ENCODE data around the gene SPIN2A. TPM values are rescaled to one million over a fixed set of nuclear protein-coding genes. Genes with fewer than 3 reads are reported as not detected.
"Not testable (repeated sequence)": the region's sequence is repeated elsewhere in the genome, so short reads cannot be mapped to it uniquely, and the experiment has no call there.

The SPIN2A gene
- total RNA-seq, 1 experiment from 2014 or later = 2.8 TPM

DNA sequence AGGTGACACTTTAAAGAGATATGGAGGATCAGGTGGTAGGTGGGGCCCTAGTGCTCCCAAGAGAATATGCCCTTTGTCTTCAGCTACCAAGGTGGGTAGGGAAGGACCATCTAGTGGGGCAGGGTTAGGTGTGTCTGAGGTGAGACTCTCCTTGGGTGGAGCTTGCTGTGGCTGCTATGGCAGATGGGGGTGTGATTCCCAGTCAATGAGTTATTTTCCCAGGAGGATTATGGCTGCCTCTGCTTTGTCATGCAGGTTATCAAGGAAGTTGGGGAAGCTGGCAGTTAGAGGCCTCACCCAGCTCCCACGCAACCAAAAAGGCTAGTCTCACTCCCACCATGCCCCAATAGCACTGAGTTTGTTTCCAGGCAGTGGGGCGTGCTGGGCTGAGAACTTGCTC is 18.0 kb upstream of the SPIN2A start:
- H2BK120ac ChIP-seq (ENCODE audit: low read depth, low read length, poor library complexity, severe bottlenecking) = no peak overlapping the region
- no peak overlapping the region for H3K56ac ChIP-seq (ENCODE audit: insufficient read length, low read depth, low read length)
- no peaks in the 10 kb centered on the region for H3K23me2 ChIP-seq (ENCODE audit: insufficient read length, low read depth, low read length, poor library complexity, severe bottlenecking)
- peaks cover 27% of the 10 kb centered on the region for H3K9me3 ChIP-seq (ENCODE audit: control insufficient read depth, low read depth, low read length)
- no peaks in the 10 kb centered on the region for H3K79me1 ChIP-seq (ENCODE audit: insufficient read depth, low read depth, low read length, poor library complexity, severe bottlenecking)
- no peak overlapping the region for H2AFZ ChIP-seq (ENCODE audit: low read length)
- no peak overlapping the region for H2BK12ac ChIP-seq (ENCODE audit: insufficient read length, low read depth, low read length)
- no peak overlapping the region for H3K27ac Mint-ChIP-seq
- H2AK5ac ChIP-seq (ENCODE audit: insufficient read length, low read length) = no peak overlapping the region
- H3K36me3 Mint-ChIP-seq (ENCODE audit: insufficient read depth in 1 of 3, low read depth in 3 of 3) = peaks cover 36 to 40% (median 37%) of the 10 kb centered on the region in 3 experiments
- no peak overlapping the region for H4K91ac ChIP-seq (ENCODE audit: insufficient read length, low read depth, low read length)
- no peaks in the 10 kb centered on the region; the same call in 1 of the 2 replicates for H3K79me2 ChIP-seq (ENCODE audit: insufficient read depth, low read length)
- H3K27me3 Mint-ChIP-seq (ENCODE audit: low read depth) = peaks cover 5% of the 10 kb centered on the region
- H4K8ac ChIP-seq (replicated peaks; ENCODE audit: insufficient read length, low read depth, low read length) = no peak overlapping the region
- TF ChIP-seq, protein P1, sequence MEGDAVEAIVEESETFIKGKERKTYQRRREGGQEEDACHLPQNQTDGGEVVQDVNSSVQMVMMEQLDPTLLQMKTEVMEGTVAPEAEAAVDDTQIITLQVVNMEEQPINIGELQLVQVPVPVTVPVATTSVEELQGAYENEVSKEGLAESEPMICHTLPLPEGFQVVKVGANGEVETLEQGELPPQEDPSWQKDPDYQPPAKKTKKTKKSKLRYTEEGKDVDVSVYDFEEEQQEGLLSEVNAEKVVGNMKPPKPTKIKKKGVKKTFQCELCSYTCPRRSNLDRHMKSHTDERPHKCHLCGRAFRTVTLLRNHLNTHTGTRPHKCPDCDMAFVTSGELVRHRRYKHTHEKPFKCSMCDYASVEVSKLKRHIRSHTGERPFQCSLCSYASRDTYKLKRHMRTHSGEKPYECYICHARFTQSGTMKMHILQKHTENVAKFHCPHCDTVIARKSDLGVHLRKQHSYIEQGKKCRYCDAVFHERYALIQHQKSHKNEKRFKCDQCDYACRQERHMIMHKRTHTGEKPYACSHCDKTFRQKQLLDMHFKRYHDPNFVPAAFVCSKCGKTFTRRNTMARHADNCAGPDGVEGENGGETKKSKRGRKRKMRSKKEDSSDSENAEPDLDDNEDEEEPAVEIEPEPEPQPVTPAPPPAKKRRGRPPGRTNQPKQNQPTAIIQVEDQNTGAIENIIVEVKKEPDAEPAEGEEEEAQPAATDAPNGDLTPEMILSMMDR (conservative IDR thresholded peaks at IDR 0.05) = no peak
- H3K9ac ChIP-seq (ENCODE audit: extremely low read depth, insufficient read length, low read length) = no peak overlapping the region
- H3K9me3 Mint-ChIP-seq = peaks cover 84 to 86% of the 10 kb centered on the region in 2 experiments
- no peak overlapping the region for H4K5ac ChIP-seq (ENCODE audit: insufficient read length, low read depth, low read length)
- H3K4me1 Mint-ChIP-seq = peaks cover 11 to 14% of the 10 kb centered on the region in 2 experiments
- H3K23ac ChIP-seq (ENCODE audit: insufficient read length, low read depth, low read length) = no peak overlapping the region
- no CpG with 5 or more reads among the region's 2 CpGs for WGBS (ENCODE audit: extremely low coverage, insufficient read length, low lambda C conversion rate)
- no peak overlapping the region for H2BK20ac ChIP-seq (ENCODE audit: low read depth, low read length, poor library complexity, severe bottlenecking)
- DNase-seq = no peak
- no peak overlapping the region for H3K18ac ChIP-seq (ENCODE audit: insufficient read length, low read depth, low read length)
- H4K20me1 ChIP-seq (ENCODE audit: control insufficient read depth, insufficient read depth, insufficient read length) = no peaks in the 10 kb centered on the region
- H3T11ph ChIP-seq (ENCODE audit: low read length) = no peak overlapping the region
- no peak overlapping the region for H3K14ac ChIP-seq (ENCODE audit: insufficient read depth, low read length)
- no peak overlapping the region for H2BK5ac ChIP-seq (ENCODE audit: insufficient read length, low read length)
- H3K27me3 ChIP-seq (ENCODE audit: insufficient read depth, low read length) = no peaks in the 10 kb centered on the region
- H3K4me3 Mint-ChIP-seq = no peak overlapping the region
- H3K4me1 ChIP-seq (ENCODE audit: insufficient read depth, low read length) = peaks cover 6% of the 10 kb centered on the region; the same call in 1 of the 2 replicates
- no peak overlapping the region for H3K4me2 ChIP-seq (ENCODE audit: insufficient read depth, insufficient read length, low read length)
- no peak overlapping the region for H3K4ac ChIP-seq (ENCODE audit: low read depth, low read length)
- H2BK15ac ChIP-seq (ENCODE audit: low read depth, low read length) = no peak overlapping the region
- no peak overlapping the region for H3K27ac ChIP-seq (ENCODE audit: insufficient read length, low read depth, low read length)

DNA sequence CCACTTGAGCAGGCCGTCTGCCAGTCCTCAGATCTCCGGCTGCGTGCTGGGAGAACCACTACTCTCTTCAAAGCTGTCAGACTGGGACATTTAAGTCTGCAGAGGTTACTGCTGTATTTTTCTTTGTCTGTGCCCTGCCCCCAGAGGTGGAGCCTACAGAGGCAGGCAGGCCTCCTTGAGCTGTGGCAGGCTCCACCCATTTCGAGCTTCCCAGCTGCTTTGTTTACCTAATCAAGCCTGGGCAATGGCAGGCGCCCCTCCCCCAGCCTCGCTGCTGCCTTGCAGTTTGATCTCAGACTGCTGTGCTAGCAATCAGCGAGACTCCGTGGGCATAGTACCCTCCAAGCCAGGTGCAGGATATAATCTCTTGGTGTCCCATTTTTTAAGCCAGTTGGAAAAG is 15.0 kb upstream of the SPIN2A start:
- not testable (repeated sequence) for H3K27ac ChIP-seq (ENCODE audit: insufficient read length, low read depth, low read length); H2AK5ac ChIP-seq (ENCODE audit: insufficient read length, low read length); H3K4me3 Mint-ChIP-seq; H3K79me2 ChIP-seq (ENCODE audit: insufficient read depth, low read length); H3T11ph ChIP-seq (ENCODE audit: low read length); H3K14ac ChIP-seq (ENCODE audit: insufficient read depth, low read length); H4K8ac ChIP-seq (replicated peaks; ENCODE audit: insufficient read length, low read depth, low read length); H2BK120ac ChIP-seq (ENCODE audit: low read depth, low read length, poor library complexity, severe bottlenecking); H2BK12ac ChIP-seq (ENCODE audit: insufficient read length, low read depth, low read length); H2BK15ac ChIP-seq (ENCODE audit: low read depth, low read length); H4K91ac ChIP-seq (ENCODE audit: insufficient read length, low read depth, low read length); H2AFZ ChIP-seq (ENCODE audit: low read length); H3K23me2 ChIP-seq (ENCODE audit: insufficient read length, low read depth, low read length, poor library complexity, severe bottlenecking); H3K4me2 ChIP-seq (ENCODE audit: insufficient read depth, insufficient read length, low read length); DNase-seq; H3K27ac Mint-ChIP-seq; H3K79me1 ChIP-seq (ENCODE audit: insufficient read depth, low read depth, low read length, poor library complexity, severe bottlenecking); H3K18ac ChIP-seq (ENCODE audit: insufficient read length, low read depth, low read length); H3K9ac ChIP-seq (ENCODE audit: extremely low read depth, insufficient read length, low read length); H3K23ac ChIP-seq (ENCODE audit: insufficient read length, low read depth, low read length); H3K4me1 ChIP-seq (ENCODE audit: insufficient read depth, low read length); H4K20me1 ChIP-seq (ENCODE audit: control insufficient read depth, insufficient read depth, insufficient read length); H4K5ac ChIP-seq (ENCODE audit: insufficient read length, low read depth, low read length); H3K56ac ChIP-seq (ENCODE audit: insufficient read length, low read depth, low read length); H3K4ac ChIP-seq (ENCODE audit: low read depth, low read length); H3K27me3 Mint-ChIP-seq (ENCODE audit: low read depth); H3K27me3 ChIP-seq (ENCODE audit: insufficient read depth, low read length); H2BK5ac ChIP-seq (ENCODE audit: insufficient read length, low read length); H2BK20ac ChIP-seq (ENCODE audit: low read depth, low read length, poor library complexity, severe bottlenecking)
- Mint-ChIP-seq H3K36me3 (ENCODE audit: insufficient read depth in 1 of 3, low read depth in 3 of 3) (peaks cover 48 to 49% (median 48%) of the 10 kb centered on the region in 3 experiments), H3K9me3 (peaks cover 86 to 87% of the 10 kb centered on the region in 2 experiments), H3K4me1 (peaks cover 11 to 14% of the 10 kb centered on the region in 2 experiments)
- no CpG with 5 or more reads among the region's 8 CpGs for WGBS (ENCODE audit: extremely low coverage, insufficient read length, low lambda C conversion rate)
- H3K9me3 ChIP-seq (ENCODE audit: control insufficient read depth, low read depth, low read length) = peaks cover 26% of the 10 kb centered on the region

Measured in H9 (cell line).